Urinary bladder (tissue), 4 donors: ENCODE measurements around the gene ASTL. TPM values are rescaled to one million over a fixed set of nuclear protein-coding genes. Genes with fewer than 3 reads are reported as not detected.

Experiments used
- DNase-seq: peaks from one replicate; pipeline ENCODE4 v3.0.0-alpha.2; 2015; ENCODE audit errors: extremely low spot score
- H3K27ac ChIP-seq: one replicate; pipeline ENCODE4 v1.5.1; 2013; ENCODE audit warnings: low read depth, mild to moderate bottlenecking, moderate library complexity
- H3K36me3 ChIP-seq: one replicate; pipeline ENCODE4 v1.6.1; 2013; ENCODE audit warnings: mild to moderate bottlenecking, moderate library complexity; ENCODE audit not compliant: insufficient read depth
- H3K4me1 ChIP-seq: one replicate; pipeline ENCODE4 v1.6.1; 2013; ENCODE audit warnings: mild to moderate bottlenecking, moderate library complexity; ENCODE audit not compliant: insufficient read depth
- H3K4me3 ChIP-seq: one replicate; pipeline ENCODE4 v1.5.1; 2013; ENCODE audit warnings: low read depth, low read length
- WGBS: extraction: QIAGEN DNeasy Blood & Tissue Kit; methylation state at CpG from one replicate; pipeline ENCODE4 v1.1.7; 2013; 5-methylcytosine and 5-hydroxymethylcytosine counted together
- polyA plus RNA-seq: library from polyadenylated mRNA; stranded (reverse); fragments of 200-250 nt; gene quantifications from one replicate; pipeline ENCODE4 v1.2.3, GENCODE V29; 2013
- total RNA-seq: library from RNA; depleted of rRNA; stranded (reverse); fragments of >200 nt; gene quantifications from one replicate; pipeline ENCODE4 v1.2.3, GENCODE V29; 2014
- donor health status: healthy with polysubstance abuse.
- donor health status: healthy.

ASTL gene
- 0.85 TPM for total RNA-seq
- 0.09 TPM for polyA plus RNA-seq

DNA sequence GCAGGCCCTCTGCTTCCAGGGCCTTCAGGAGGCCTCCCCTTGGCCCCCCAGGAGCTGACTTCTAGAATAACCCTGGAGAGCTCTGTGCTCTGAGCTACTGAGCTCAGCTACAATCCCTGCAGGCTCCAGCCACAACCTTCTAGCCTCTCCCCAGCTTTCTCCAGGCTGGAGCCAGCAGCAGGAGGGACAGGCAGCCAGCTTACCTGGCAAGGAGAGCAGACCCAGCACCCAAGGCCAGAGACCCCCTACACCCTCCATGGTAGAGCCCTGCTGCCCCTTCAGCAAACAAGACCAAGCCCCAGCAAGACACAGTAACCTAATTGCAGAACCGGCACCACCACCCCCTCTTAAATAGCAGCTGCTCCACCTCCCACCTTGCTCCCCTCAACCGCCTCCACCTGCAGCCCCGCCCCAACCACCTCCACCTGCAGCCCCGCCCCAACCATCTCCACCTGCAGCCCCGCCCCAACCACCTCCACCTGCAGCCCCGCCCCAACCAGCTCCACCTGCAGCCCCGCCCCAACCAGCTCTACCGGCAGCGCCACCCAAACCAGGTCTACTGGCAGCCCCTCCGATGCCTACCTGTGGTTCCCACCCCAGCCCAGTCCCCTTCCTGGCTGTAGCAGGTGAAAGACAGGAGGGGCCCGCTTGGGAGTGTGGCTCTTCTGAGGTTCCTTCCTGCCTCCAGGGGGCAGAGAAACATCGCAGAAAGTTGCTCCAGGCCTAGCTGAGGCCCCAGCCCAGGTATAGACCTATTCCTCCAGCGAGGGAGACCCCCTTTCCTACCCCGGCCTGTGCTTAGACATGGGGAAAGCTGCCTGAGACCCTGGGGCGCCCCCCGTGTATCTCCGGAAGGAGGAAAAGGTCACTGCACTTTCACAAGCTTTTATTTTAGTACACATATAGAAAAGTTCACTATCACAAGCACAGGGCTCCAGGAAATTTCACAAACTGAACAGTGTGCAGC is at the start of gene ASTL:
Gene ASTL (minus strand): TSS at position 324 of the 967 bp plus-strand sequence. CDS start 66 bp downstream, at position 258.
- DNase-seq: peak; percentile 60
- Histone ChIP-seq H3K4me3 (no peak within 1 kb of the TSS), H3K27ac (no peak within 1 kb of the TSS), H3K4me1 (no peaks in the 10 kb centered on the region), H3K36me3 (no peaks in the 10 kb centered on the region)
- 13% methylated on average over 17 of the region's 17 CpGs for WGBS

DNA sequence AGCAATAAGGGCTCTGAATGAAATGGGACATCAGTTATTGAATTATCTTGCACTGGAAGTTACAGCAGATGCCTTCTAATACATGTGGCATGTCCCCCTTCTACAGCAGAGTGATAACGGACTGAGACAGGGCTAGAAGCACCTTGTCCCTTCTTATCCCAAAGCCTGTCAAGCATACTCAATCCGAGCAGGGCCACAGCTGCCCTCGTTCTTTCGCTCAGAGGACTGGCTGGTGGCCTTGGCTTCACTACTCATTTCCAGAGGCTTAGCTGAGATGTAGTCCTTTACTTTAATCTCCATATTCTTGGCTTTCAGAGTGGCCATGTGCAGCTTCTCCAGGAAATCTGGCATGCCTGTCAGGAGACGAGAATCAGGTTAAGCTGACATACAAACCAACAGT is 48.3 kb upstream of the ASTL start:
- H3K27ac ChIP-seq: no peak overlapping the region
- H3K36me3 ChIP-seq: peaks cover 4% of the 10 kb centered on the region
- DNase-seq: no peak
- H3K4me3 ChIP-seq: no peak overlapping the region
- WGBS: 75% methylated on average over 5 of the region's 5 CpGs
- no peaks in the 10 kb centered on the region for H3K4me1 ChIP-seq

DNA sequence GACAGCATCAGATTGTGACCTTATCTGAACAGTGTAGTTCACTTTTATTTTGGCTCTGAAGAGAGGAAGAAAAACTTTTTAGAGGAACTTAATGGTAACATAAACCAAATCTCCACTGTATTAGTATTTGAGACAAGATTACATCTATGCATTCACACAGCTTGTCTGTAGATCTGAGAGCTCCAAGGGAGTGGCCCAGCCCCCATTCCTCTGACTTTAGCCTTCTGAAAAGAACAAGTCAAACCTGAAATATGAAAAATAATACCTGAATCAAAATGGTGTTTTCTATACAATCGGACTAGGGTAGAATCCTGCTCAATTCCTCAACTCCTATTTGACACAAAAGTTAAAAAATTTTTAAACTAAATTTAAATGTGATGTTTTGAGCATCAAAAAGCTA is 47.2 kb upstream of the ASTL start:
- no peak for DNase-seq
- Histone ChIP-seq H3K36me3 (peaks cover 4% of the 10 kb centered on the region), H3K4me3 (no peak overlapping the region), H3K27ac (no peak overlapping the region), H3K4me1 (no peaks in the 10 kb centered on the region)
- 89% methylated on average over 1 of the region's 1 CpG for WGBS

DNA sequence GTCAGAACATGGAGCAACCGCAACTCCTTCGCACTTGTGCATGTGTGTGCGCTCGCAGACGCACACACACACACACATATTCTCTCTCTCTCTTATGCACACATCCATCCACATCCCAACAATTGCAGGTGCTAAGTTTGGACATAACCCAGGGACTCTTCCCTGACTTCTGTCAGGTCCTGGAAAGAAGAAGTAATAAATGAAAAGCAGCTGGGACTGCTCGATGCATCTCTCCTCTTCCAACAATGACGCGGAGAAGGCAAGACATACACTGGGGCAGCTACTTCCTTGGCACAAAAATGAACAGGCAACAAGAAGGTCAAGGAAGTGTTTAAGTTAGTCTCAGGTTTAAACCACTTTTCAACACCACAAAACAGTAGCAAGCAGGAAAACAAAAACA is 46.7 kb upstream of the ASTL start:
- H3K4me3 ChIP-seq: no peak overlapping the region
- no peak overlapping the region for H3K27ac ChIP-seq
- no peak for DNase-seq
- H3K36me3 ChIP-seq: peaks cover 4% of the 10 kb centered on the region
- no peaks in the 10 kb centered on the region for H3K4me1 ChIP-seq
- 82% methylated on average over 8 of the region's 8 CpGs for WGBS

DNA sequence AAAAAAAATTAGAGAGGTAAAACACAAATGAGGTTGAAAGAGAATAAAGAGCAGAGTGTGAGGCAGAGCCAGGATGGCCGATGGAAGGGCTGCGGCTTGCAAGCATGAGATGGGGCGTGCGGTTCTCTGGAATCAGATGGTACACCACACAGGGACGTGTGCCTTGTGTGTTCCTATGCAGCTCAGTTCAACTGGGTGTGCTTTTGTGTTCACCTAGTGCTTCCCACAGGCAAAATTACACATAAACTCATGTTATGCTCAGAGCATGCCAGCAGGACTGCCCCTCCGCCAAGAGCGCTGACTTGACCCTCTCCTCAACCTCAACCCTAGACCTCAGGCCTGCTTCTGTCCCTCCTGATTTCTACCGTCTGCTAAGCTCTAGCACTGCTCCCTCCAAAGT is 45.9 kb upstream of the ASTL start:
- 87% methylated on average over 8 of the region's 8 CpGs for WGBS
- Histone ChIP-seq H3K4me3 (no peak overlapping the region), H3K27ac (no peak overlapping the region), H3K36me3 (peaks cover 4% of the 10 kb centered on the region), H3K4me1 (no peaks in the 10 kb centered on the region)
- DNase-seq: no peak

DNA sequence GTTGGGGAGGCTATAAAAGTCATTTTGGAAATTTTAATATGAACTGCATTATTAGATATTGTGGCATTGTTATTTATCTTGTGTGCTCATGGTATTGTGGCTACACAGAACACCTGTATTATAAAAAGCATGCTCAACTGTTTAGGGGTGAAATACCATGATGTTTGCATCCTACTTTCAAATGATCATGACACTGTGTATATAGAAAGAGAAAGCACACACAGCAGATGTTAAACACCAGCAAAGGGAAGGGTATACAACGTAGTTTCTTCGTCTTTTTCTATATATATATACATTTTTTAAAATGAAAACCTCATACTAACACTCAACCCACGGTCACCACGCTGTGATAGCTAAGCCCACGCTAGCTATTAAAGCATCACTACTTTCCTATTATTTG is 43.2 kb upstream of the ASTL start:
- Histone ChIP-seq H3K36me3 (peaks cover 4% of the 10 kb centered on the region), H3K4me3 (no peak overlapping the region), H3K27ac (no peak overlapping the region), H3K4me1 (no peaks in the 10 kb centered on the region)
- WGBS: 70% methylated on average over 5 of the region's 5 CpGs
- DNase-seq: no peak

DNA sequence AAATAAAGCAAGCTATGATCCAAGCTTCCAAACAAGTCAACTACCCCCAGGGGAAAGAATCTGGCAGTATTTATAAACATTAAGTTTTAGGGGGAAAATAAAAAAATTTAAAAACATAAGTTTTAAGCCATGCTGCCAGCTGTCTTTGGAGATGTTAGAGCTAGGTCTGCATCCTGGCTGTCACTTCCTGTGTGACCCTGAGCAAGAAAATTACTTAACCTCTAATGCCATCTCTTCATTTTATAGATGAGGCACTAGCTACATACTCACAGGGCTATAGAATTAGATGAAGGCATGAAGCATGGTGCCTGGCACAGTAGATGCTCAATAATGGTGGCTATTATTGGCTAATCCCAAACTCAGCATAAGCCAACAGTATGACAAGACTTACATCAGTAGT is 42.2 kb upstream of the ASTL start:
- no peak overlapping the region for H3K4me3 ChIP-seq
- no peak overlapping the region for H3K27ac ChIP-seq
- H3K36me3 ChIP-seq: peaks cover 4% of the 10 kb centered on the region
- H3K4me1 ChIP-seq: no peaks in the 10 kb centered on the region
- DNase-seq: no peak

DNA sequence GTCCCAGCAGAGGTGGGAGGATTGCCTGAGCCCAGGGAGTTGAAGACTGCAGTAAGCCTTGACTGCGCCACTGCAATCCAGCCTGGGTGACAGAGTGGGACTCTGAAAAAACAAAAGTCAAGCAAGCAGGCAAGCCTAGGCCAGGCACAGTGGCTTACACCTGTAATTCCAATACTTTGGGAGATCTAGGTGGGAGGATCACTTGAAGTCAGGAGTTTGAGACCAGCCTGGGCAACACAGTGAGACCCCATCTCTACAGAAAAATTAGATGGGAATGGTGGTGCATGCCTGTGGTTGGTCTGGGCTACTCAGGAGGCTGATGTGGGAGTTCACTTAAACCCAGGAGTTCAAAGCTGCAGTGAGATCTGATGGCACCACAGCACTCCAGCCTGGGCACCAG is 41.7 kb upstream of the ASTL start:
- H3K27ac ChIP-seq: no peak overlapping the region
- H3K4me3 ChIP-seq: no peak overlapping the region
- DNase-seq: no peak
- WGBS: 96% methylated on average over 1 of the region's 1 CpG
- peaks cover 3% of the 10 kb centered on the region for H3K36me3 ChIP-seq
- no peaks in the 10 kb centered on the region for H3K4me1 ChIP-seq

DNA sequence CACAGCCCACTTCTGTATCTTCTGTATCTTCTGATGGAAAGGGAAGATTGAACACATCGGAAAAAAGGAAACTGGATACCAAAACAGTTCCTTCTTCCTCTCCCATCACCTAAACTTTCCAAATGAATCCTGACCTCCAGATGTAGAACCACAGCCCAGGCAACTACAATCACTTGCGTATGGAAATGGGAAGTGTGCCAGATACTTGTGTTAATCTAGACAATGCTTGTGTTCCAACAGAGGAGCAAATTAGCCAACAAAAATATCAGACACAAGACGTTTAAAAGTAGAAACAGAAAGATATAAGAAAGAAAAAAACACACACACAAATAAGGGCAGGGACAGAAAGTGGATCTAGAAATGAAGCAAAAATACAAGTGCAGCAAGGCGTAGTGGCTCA is 38.4 kb upstream of the ASTL start:
- Histone ChIP-seq H3K4me3 (no peak overlapping the region), H3K27ac (no peak overlapping the region), H3K36me3 (no peaks in the 10 kb centered on the region), H3K4me1 (no peaks in the 10 kb centered on the region)
- 63% methylated on average over 4 of the region's 4 CpGs for WGBS
- DNase-seq: no peak

DNA sequence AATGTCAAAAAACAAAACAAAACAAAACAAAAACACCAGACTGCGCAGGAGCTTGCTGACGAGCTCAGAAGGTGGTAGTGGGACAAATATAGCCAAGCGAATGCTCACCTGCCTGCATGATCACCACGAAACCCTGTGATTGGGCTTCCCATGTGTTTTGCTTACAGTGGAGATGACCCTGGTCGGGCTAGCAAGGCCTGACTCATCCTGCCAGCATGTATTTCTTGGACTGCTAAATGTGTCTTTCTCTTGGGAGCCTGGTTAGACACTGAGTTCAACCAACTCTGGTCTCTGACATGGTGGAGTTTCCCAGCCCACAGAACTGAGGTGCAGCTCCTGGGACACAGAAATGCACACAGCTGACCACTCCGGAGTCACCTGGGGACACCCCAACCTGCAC is 37.6 kb upstream of the ASTL start:
- H3K4me3 ChIP-seq: no peak overlapping the region
- no peaks in the 10 kb centered on the region for H3K4me1 ChIP-seq
- no peak overlapping the region for H3K27ac ChIP-seq
- DNase-seq: no peak
- H3K36me3 ChIP-seq: no peaks in the 10 kb centered on the region
- 81% methylated on average over 6 of the region's 6 CpGs for WGBS

DNA sequence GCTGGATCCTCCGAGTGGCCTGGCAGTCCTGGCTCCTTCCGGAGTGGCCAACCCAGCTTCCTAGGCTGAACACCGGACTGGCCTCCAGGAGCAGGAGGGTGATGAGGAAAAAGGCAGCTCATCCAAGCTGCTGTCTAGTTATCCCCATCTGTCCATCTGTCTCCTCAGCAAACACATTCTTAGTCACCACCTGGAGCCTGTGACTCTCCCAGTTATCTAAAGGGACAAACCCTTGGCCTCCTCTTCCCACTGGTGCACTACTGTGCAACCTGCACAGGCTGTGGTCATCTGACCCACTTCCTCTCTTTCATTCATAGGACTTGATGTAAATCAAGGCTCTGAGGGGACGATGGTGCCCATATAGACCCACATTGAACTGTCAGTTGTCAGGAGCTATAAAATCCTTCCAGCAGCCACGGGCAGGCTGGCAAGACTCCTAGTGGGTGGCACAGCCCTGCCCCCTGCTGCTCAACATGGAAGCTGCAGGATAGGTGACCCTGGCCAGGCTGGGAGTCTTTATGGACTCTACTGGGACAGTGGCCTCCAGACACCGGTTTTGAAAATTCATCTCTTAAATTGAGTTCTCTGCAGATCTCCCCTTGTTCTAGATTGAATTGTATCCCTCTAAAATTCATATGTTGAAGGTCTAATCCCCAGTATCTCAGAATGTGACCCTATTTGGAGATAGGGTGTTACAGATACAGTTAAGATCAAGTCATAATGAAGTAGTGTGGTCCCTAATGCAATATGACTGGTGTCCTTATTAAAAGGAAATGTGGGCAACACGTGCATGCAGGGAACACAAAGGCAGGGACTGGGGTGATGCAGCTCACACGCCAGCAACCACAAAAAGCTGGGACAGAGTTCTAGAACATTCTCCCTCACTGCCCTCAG is 36.2 kb upstream of the ASTL start:
- H3K27ac ChIP-seq: no peak overlapping the region
- H3K4me1 ChIP-seq: no peaks in the 10 kb centered on the region
- H3K4me3 ChIP-seq: no peak overlapping the region
- 48% methylated on average over 8 of the region's 8 CpGs for WGBS
- no peaks in the 10 kb centered on the region for H3K36me3 ChIP-seq
- DNase-seq: peak; percentile 32

DNA sequence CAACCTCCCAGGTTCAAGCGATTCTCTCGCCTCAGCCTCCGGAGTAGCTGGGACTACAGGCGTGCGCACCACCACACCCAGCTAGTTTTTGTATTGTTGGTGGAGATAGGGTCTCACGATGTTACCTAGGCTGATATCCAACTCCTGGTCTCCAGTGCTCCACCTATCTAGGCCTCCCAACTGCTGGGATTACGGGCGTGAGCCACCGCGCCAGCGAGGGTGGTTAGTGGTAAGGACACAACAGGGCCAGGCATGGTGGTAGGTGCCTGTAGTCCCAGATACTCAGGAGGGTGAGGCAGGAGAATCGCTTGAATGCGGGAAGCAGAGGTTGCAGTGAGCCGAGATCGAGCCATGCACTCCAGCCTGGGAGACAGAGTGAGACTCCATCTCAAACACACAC is 33.5 kb upstream of the ASTL start:
- no peak for DNase-seq
- WGBS: 92% methylated on average over 15 of the region's 15 CpGs
- H3K4me3 ChIP-seq: no peak overlapping the region
- H3K27ac ChIP-seq: no peak overlapping the region
- no peaks in the 10 kb centered on the region for H3K4me1 ChIP-seq
- H3K36me3 ChIP-seq: no peaks in the 10 kb centered on the region

DNA sequence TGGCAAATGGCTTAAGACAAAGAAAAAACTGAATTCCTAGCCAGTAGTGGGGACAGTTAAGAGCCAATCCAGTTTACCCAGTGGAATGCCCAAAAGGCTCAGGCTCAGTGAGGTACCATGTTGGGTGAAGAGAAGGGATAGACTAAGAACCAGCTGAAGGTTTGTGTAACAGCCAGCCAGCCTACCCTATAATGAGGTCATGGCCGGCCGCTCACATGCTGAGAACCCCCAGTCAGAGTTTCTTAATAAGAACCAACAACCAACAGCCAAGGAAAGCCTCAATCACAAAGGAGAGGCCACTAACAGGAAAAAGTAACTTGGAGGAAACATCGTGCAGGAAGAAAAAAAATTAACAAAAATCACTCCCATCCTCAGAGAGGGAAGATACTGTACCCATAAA is 32.3 kb upstream of the ASTL start:
- 91% methylated on average over 3 of the region's 3 CpGs for WGBS
- Histone ChIP-seq H3K4me1 (no peaks in the 10 kb centered on the region), H3K4me3 (no peak overlapping the region), H3K27ac (no peak overlapping the region), H3K36me3 (no peaks in the 10 kb centered on the region)
- no peak for DNase-seq
